Loucy (cell line): ENCODE measurements around the gene KCNQ4.

Source experiments
- CTCF ChIP-seq: fragments of 200-600 bp; sonication (generic); conservative IDR thresholded peaks from 2 replicates; pipeline ENCODE4 v1.5.1; 2014; ENCODE audit warnings: mild to moderate bottlenecking, antibody characterized with exemption, low read length
- EZH2phosphoT487 ChIP-seq: fragments of 200-600 bp; IDR thresholded peaks from 2 replicates; pipeline ENCODE4 v1.6.1; 2018; ENCODE audit warnings: antibody characterized with exemption, mild to moderate bottlenecking, moderate library complexity, borderline replicate concordance

DNA sequence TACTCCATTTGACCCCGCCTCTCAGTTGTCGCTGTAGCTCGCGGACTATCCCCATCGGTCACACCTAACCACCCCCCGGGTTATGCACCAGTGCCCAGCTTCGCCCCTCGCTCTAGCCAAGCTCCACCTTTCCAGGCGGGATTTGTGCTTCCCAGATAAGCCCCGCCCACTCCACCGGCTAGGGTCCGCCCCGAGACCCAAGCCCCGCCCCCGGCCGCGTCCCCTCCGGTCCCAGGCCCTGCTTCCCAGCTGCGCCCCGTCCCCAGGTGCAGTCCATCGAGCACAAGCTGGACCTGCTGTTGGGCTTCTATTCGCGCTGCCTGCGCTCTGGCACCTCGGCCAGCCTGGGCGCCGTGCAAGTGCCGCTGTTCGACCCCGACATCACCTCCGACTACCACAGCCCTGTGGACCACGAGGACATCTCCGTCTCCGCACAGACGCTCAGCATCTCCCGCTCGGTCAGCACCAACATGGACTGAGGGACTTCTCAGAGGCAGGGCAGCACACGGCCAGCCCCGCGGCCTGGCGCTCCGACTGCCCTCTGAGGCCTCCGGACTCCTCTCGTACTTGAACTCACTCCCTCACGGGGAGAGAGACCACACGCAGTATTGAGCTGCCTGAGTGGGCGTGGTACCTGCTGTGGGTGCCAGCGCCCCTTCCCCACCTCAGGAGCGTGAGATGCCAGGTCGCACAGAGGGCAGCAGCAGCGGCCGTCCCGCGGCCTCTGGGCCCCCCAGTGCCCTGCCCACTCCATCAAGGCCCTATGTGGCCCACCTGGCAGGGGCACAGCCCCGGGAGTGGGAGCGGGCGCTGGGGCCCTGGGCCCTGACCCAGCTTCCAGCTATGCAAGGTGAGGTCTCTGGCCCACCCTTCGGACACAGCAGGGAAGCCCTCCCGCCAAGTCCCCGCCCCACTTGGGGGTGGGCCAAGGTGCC lies 54.7 kb downstream of the KCNQ4 start:
- TF ChIP-seq CTCF, result no peak
- TF ChIP-seq EZH2phosphoT487, result no peak
